ENCODE measurements around the gene PARD3B. TPM values are rescaled to one million over a fixed set of nuclear protein-coding genes. Genes with fewer than 3 reads are reported as not detected.

PARD3B gene
- total RNA-seq, 1 experiment from 2014 or later: 6.4 TPM

GRCh38 chr2:204514439-204514838, 30.8 kb upstream of the PARD3B start:
- Histone ChIP-seq H3K27ac (ENCODE audit: insufficient read length, low read depth, low read length) (no peak overlapping the region), H3K56ac (ENCODE audit: insufficient read length, low read depth, low read length) (no peak overlapping the region), H4K5ac (ENCODE audit: insufficient read length, low read depth, low read length) (no peak overlapping the region), H4K20me1 (ENCODE audit: control insufficient read depth, insufficient read depth, insufficient read length) (no peaks in the 10 kb centered on the region), H2AK5ac (ENCODE audit: insufficient read length, low read length) (no peak overlapping the region), H3K14ac (ENCODE audit: insufficient read depth, low read length) (no peak overlapping the region), H3K23ac (ENCODE audit: insufficient read length, low read depth, low read length) (no peak overlapping the region), H4K8ac (replicated peaks; ENCODE audit: insufficient read length, low read depth, low read length) (no peak overlapping the region), H3K18ac (ENCODE audit: insufficient read length, low read depth, low read length) (no peak overlapping the region), H3K9me3 (ENCODE audit: control insufficient read depth, low read depth, low read length) (no peaks in the 10 kb centered on the region), H2BK120ac (ENCODE audit: low read depth, low read length, poor library complexity, severe bottlenecking) (no peak overlapping the region), H3K23me2 (ENCODE audit: insufficient read length, low read depth, low read length, poor library complexity, severe bottlenecking) (no peaks in the 10 kb centered on the region), H3K27me3 (ENCODE audit: insufficient read depth, low read length) (no peaks in the 10 kb centered on the region), H3K9ac (ENCODE audit: extremely low read depth, insufficient read length, low read length) (no peak overlapping the region), H4K91ac (ENCODE audit: insufficient read length, low read depth, low read length) (no peak overlapping the region), H3K79me1 (ENCODE audit: insufficient read depth, low read depth, low read length, poor library complexity, severe bottlenecking) (no peaks in the 10 kb centered on the region), H2BK20ac (ENCODE audit: low read depth, low read length, poor library complexity, severe bottlenecking) (no peak overlapping the region), H3K4me1 (ENCODE audit: insufficient read depth, low read length) (peaks cover 2% of the 10 kb centered on the region; the same call in 1 of the 2 replicates), H3K4ac (ENCODE audit: low read depth, low read length) (no peak overlapping the region), H2BK5ac (ENCODE audit: insufficient read length, low read length) (no peak overlapping the region), H2BK12ac (ENCODE audit: insufficient read length, low read depth, low read length) (no peak overlapping the region), H3K79me2 (ENCODE audit: insufficient read depth, low read length) (no peaks in the 10 kb centered on the region), H2AFZ (ENCODE audit: low read length) (no peak overlapping the region), H3T11ph (ENCODE audit: low read length) (no peak overlapping the region), H3K4me2 (ENCODE audit: insufficient read depth, insufficient read length, low read length) (no peak overlapping the region), H2BK15ac (ENCODE audit: low read depth, low read length) (no peak overlapping the region)
- no peak for DNase-seq
- Mint-ChIP-seq H3K4me3 (no peak overlapping the region), H3K27me3 (ENCODE audit: low read depth) (no peaks in the 10 kb centered on the region), H3K4me1 (peaks cover 4% of the 10 kb centered on the region in 2 experiments), H3K27ac (no peak overlapping the region), H3K9me3 (peaks cover 3 to 6% of the 10 kb centered on the region in 2 experiments; a peak in 3 of 5 replicates), H3K36me3 (ENCODE audit: insufficient read depth in 1 of 3, low read depth in 3 of 3) (no peaks in the 10 kb centered on the region; a peak in 1 of 7 replicates)
- TF ChIP-seq CTCF (conservative IDR thresholded peaks at IDR 0.05): no peak
- WGBS (ENCODE audit: extremely low coverage, insufficient read length, low lambda C conversion rate): no CpG with 5 or more reads among the region's 2 CpGs

All from H9 (cell line).